ENCODE data around the gene SHISAL1. TPM values are rescaled to one million over a fixed set of nuclear protein-coding genes. Genes with fewer than 3 reads are reported as not detected.

Gene SHISAL1
- total and polyA plus RNA-seq, 10 of the 15 experiments (the other 5 are each of a cell fraction or from before 2014, with no cell fraction given), result not detected

DNA sequence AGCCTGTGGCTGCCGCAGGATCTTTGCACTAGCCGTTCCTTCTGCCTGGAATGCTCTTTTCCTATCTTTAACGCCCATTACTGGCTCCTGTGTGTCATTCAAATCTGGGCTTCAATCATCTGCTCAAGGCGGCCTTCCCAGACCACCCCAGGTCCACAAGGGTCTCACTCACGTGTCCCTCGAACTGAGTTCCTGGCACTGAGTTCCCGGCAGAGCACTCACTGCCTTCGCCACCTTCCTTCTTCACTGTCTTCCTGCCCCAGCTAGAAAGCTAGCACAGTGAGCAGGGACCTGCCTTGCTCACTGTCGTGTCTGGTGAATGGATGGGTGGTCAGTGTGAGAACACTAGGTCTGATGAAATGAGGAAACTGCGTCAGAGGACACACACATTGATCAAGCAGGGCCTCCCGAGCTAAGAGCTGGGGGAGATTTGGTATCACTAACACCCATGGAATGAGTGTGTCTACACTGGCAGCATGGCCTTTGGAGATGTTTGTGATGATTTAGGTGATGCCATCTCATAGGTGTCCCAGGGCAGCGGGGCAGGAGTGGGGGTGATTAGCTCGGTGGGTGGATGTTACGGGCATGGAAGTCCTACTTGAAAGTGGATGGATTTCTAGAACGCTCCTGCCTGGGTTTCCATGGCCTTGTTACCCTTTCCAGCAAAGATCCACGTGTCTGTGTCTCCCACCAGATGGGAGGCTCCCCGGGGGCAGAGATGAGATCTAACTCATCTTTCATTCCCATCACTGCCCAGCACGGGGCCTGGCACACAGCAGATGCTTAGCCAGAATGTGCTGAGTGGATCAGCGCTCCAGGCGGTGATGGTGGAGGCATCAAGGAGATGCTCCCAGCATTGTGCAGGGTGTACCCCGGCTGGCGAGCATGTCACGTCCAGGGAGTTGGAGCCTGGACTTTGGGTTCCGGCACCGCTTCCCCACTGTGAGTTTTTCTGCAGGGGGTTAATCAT is 64.5 kb downstream of the SHISAL1 start:
- no peak overlapping the region for H3K4me2 ChIP-seq (ENCODE audit: control insufficient read depth, insufficient read depth)
- intact Hi-C loops (cut with micrococcal nuclease; ENCODE audit: unreplicated experiment) (no loop called here), in situ Hi-C loops (cut with MboI) (no loop called here)
- FAIRE-seq, result no peak
- DNase-seq (ENCODE audit: low read depth, low spot score), result no peak
- no peak overlapping the region for H3K4me3 ChIP-seq
- H4K20me1 ChIP-seq (ENCODE audit: control insufficient read depth, insufficient read depth), result no peaks in the 10 kb centered on the region
- ATAC-seq, result no peak
- no peak overlapping the region for H3K9ac ChIP-seq (ENCODE audit: control insufficient read depth, insufficient read depth, low read length)
- CTCF ChIA-PET, result no interaction called here
- H3K79me2 ChIP-seq (ENCODE audit: control insufficient read depth, insufficient read depth, low read length), result no peaks in the 10 kb centered on the region
- H3K36me3 ChIP-seq (ENCODE audit: control insufficient read depth in 2 of 2, insufficient read depth in 2 of 2, low read length in 1 of 2), result no peaks in the 10 kb centered on the region
- H2AFZ ChIP-seq (ENCODE audit: control insufficient read depth, low read depth, low read length), result no peak overlapping the region
- H3K4me1 ChIP-seq (ENCODE audit: control insufficient read depth, insufficient read depth, low read length), result no peaks in the 10 kb centered on the region
- BruUV-seq (replicated peaks), result no TSS peak
- SMC1A ChIA-PET (ENCODE audit: uncharacterized antibody, unreplicated experiment), result no interaction called here
- H3K9me3 ChIP-seq (replicated peaks; ENCODE audit: control insufficient read depth, insufficient read depth, low read length), result peaks cover 4% of the 10 kb centered on the region; the same call in 2 of the 3 replicates
- 40% methylated on average over 25 of the region's 25 CpGs for WGBS (ENCODE audit: insufficient coverage, insufficient replicate concordance, low lambda C conversion rate, missing lambda C conversion rate)
- POLR2A ChIA-PET, result no interaction called here
- RAD21 ChIA-PET (ENCODE audit: unreplicated experiment), result no interaction called here
- H3K27ac ChIP-seq (ENCODE audit: control insufficient read depth, insufficient read depth), result no peak overlapping the region
- no peaks in the 10 kb centered on the region; a peak in 2 of 4 replicates for H3K27me3 ChIP-seq (replicated peaks in 1 of 2; ENCODE audit: control insufficient read depth in 2 of 2, insufficient read depth in 2 of 2, low read length in 1 of 2)
- no peak for TF ChIP-seq BCLAF1 (IDR thresholded peaks at IDR 0.05)
- TF ChIP-seq E2F8 (IDR thresholded peaks at IDR 0.05; ENCODE audit: low read depth, partially characterized antibody), result no peak
- TF ChIP-seq CUX1 (IDR thresholded peaks at IDR 0.05; ENCODE audit: insufficient replicate concordance, low read depth, low read length), result no peak
- no peak for TF ChIP-seq SIN3A (IDR thresholded peaks at IDR 0.05; ENCODE audit: low read depth, low read length)
- no peak for TF ChIP-seq TCF7 (IDR thresholded peaks at IDR 0.05; ENCODE audit: borderline replicate concordance)
- no peak for TF ChIP-seq CEBPB (IDR thresholded peaks at IDR 0.05; ENCODE audit: borderline replicate concordance in 1 of 2, low read depth in 2 of 2, low read length in 2 of 2)
- TF ChIP-seq, protein P1, sequence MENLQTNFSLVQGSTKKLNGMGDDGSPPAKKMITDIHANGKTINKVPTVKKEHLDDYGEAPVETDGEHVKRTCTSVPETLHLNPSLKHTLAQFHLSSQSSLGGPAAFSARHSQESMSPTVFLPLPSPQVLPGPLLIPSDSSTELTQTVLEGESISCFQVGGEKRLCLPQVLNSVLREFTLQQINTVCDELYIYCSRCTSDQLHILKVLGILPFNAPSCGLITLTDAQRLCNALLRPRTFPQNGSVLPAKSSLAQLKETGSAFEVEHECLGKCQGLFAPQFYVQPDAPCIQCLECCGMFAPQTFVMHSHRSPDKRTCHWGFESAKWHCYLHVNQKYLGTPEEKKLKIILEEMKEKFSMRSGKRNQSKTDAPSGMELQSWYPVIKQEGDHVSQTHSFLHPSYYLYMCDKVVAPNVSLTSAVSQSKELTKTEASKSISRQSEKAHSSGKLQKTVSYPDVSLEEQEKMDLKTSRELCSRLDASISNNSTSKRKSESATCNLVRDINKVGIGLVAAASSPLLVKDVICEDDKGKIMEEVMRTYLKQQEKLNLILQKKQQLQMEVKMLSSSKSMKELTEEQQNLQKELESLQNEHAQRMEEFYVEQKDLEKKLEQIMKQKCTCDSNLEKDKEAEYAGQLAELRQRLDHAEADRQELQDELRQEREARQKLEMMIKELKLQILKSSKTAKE (IDR thresholded peaks at IDR 0.05; ENCODE audit: low read depth, poor library complexity, severe bottlenecking), result no peak

Measured in GM12878 (cell line).